Right lobe of liver (tissue), 6 donors: ENCODE data around the gene CEACAM20. TPM values are rescaled to one million over a fixed set of nuclear protein-coding genes. Genes with fewer than 3 reads are reported as not detected.

Experiments used
- ATAC-seq, 4 donors: fragments of 200-7000 bp; cut with Tn5 transposase; one replicate each; pipeline ENCODE4 v1.9.1; 2020; ENCODE audit warnings: mild to moderate bottlenecking in 4 of 4, moderate library complexity in 4 of 4
- DNase-seq, 3 donors: peaks; one replicate each; pipeline ENCODE4 v3.0.0-alpha.2; 2020
- H3K27ac ChIP-seq, 3 donors: fragments of 200-600 bp; one replicate each; pipeline ENCODE4 v1.8.0; 2022
- H3K27me3 ChIP-seq, 2 donors: fragments of 200-600 bp; one replicate each; pipeline ENCODE4 v1.8.0; 2022
- H3K36me3 ChIP-seq, 4 donors: fragments of 200-600 bp; sonication (generic) in 1 of 4; one replicate each; pipeline versions ENCODE4 v1.5.1 to v1.8.0; 2017 to 2022; ENCODE audit warnings: control low read depth in 1 of 4
- H3K4me1 ChIP-seq, 4 donors: fragments of 200-600 bp; sonication (generic) in 1 of 4; one replicate each; pipeline versions ENCODE4 v1.5.1 to v1.8.0; 2017 to 2022; ENCODE audit warnings: control low read depth in 1 of 4
- H3K4me3 ChIP-seq, 3 donors: fragments of 200-600 bp; one replicate each; pipeline ENCODE4 v1.8.0; 2022
- H3K9me3 ChIP-seq, 4 donors: fragments of 200-600 bp; sonication (generic) in 1 of 4; one replicate each; pipeline versions ENCODE4 v1.5.1 to v1.8.0; 2017 to 2022; ENCODE audit warnings: control low read depth in 1 of 4
- CTCF ChIP-seq, 4 donors: fragments of 200-600 bp in 3 of 4; fragments of 450-650 bp in 1 of 4; IDR thresholded peaks; one replicate each; pipeline versions ENCODE4 v1.5.1 to v1.8.0; 2016 to 2022; ENCODE audit warnings: antibody characterized with exemption in 4 of 4, mild to moderate bottlenecking in 2 of 4
- POLR2A ChIP-seq: fragments of 450-650 bp; IDR thresholded peaks from one replicate; pipeline ENCODE4 v1.6.1; 2017; ENCODE audit warnings: antibody characterized with exemption, mild to moderate bottlenecking
- WGBS: methylation state at CpG from one replicate; pipeline ENCODE4 v1.1.6; 2018; ENCODE audit warnings: low coverage, low lambda C conversion rate; ENCODE audit not compliant: insufficient coverage; ENCODE audit errors: missing lambda C conversion rate; 5-methylcytosine and 5-hydroxymethylcytosine counted together
- intact Hi-C, 2 donors: fragments of 100-400 bp; cut with DNase I; formaldehyde crosslinking; loops; one replicate each; pipeline versions ENCODE4 v1.11.2 to v1.14.1; 2022
- total RNA-seq, 6 experiments: library from RNA; depleted of rRNA in 2 of 6; stranded (reverse); fragments of >200 nt in 2 of 6; fragmentation: NEBNext Ultra II Directional in 3 of 6; extraction: Animal tissue kit (Norgen Biotek cat#: 25700) in 3 of 6; gene quantifications; one replicate each; pipeline versions ENCODE4 v1.1.0 to v1.2.4, GENCODE V29; 2016 to 2023
- donor health status: DM: no; HTN: yes; CAD: no.
- donor health status: DM: no; HTN: no; CAD: no.
- donor health status: DM: no; HTN: no; CAD: no.
- donor health status: DM: no; HTN: yes; CAD: no.
- donor health status: DM: no; HTN: yes; CAD: no.

Gene CEACAM20
- total RNA-seq, 6 experiments from 2014 or later, result 0.14 to 0.31 (median 0.16) TPM; not detected in 3

- no peaks in the 10 kb centered on the region for H3K36me3 ChIP-seq
- peak; percentile 5 to 49 (median 24) for ATAC-seq
- TF ChIP-seq POLR2A (no peak), CTCF (IDR thresholded peaks at IDR 0.05) (no peak)
- peaks cover 0 to 13% (median 6%) of the 10 kb centered on the region in 4 donors for H3K4me1 ChIP-seq
- H3K9me3 ChIP-seq, result no peaks in the 10 kb centered on the region
- H3K27ac ChIP-seq, result peak overlapping the region in 1 of 3 donors; percentile 22
- H3K4me3 ChIP-seq, result no peak overlapping the region
- peak in 1 of 3 donors; percentile 51 for DNase-seq
- 50% methylated on average over 4 of the region's 5 CpGs for WGBS
- no peaks in the 10 kb centered on the region for H3K27me3 ChIP-seq
- intact Hi-C loops, result loop anchor here in 1 of 2 donors (10.0 kb wide), 1 partner anchor 193 kb away; no protein-coding TSS in a partner anchor
Observed at GRCh38 chr19:44571830-44572580, 42.5 kb upstream of the CEACAM20 start.

GRCh38 chr19:44570984-44571684 is 41.7 kb upstream of the CEACAM20 start:
- DNase-seq (peak in 1 of 3 donors; percentile 75), ATAC-seq (peak; percentile 82 to 88 (median 87))
- H3K4me1 ChIP-seq, result peaks cover 0 to 13% (median 6%) of the 10 kb centered on the region in 4 donors
- WGBS, result 19% methylated on average over 13 of the region's 13 CpGs
- no peak for TF ChIP-seq POLR2A
- peak; percentile 75 to 88 (median 82) for TF ChIP-seq CTCF (IDR thresholded peaks at IDR 0.05)
- peak overlapping the region; percentile 18 to 49 (median 42) for H3K4me3 ChIP-seq
- peak overlapping the region in 2 of 3 donors; percentile 34 to 59 for H3K27ac ChIP-seq
- H3K36me3 ChIP-seq, result no peaks in the 10 kb centered on the region
- intact Hi-C loops, result loop anchor here in 1 of 2 donors (10.0 kb wide), 1 partner anchor 194 kb away; no protein-coding TSS in a partner anchor
- no peaks in the 10 kb centered on the region for H3K9me3 ChIP-seq
- H3K27me3 ChIP-seq, result no peaks in the 10 kb centered on the region

- intact Hi-C loops, result loop anchor here in 1 of 2 donors (10.0 kb wide), 1 partner anchor 194 kb away; no protein-coding TSS in a partner anchor
- H3K4me1 ChIP-seq, result peaks cover 0 to 13% (median 6%) of the 10 kb centered on the region in 4 donors
- DNase-seq (no peak), ATAC-seq (no peak)
- 39% methylated on average over 3 of the region's 3 CpGs for WGBS
- no peak overlapping the region for H3K4me3 ChIP-seq
- H3K9me3 ChIP-seq, result no peaks in the 10 kb centered on the region
- TF ChIP-seq CTCF (IDR thresholded peaks at IDR 0.05) (no peak), POLR2A (no peak)
- H3K27me3 ChIP-seq, result no peaks in the 10 kb centered on the region
- no peak overlapping the region for H3K27ac ChIP-seq
- no peaks in the 10 kb centered on the region for H3K36me3 ChIP-seq
Observed at GRCh38 chr19:44570603-44570983, 41.1 kb upstream of the CEACAM20 start.

GRCh38 chr19:44567745-44568144 is 38.3 kb upstream of the CEACAM20 start:
- H3K4me3 ChIP-seq, result no peak overlapping the region
- peaks cover 0 to 13% (median 6%) of the 10 kb centered on the region in 4 donors for H3K4me1 ChIP-seq
- H3K9me3 ChIP-seq, result no peaks in the 10 kb centered on the region
- whole genome bisulfite sequencing, result 48% methylated on average over 2 of the region's 2 CpGs
- intact Hi-C loops, result no loop called here
- no peak overlapping the region for H3K27ac ChIP-seq
- ATAC-seq (no peak), DNase-seq (no peak)
- H3K36me3 ChIP-seq, result no peaks in the 10 kb centered on the region
- no peaks in the 10 kb centered on the region for H3K27me3 ChIP-seq
- no peak for TF ChIP-seq POLR2A
- TF ChIP-seq CTCF (IDR thresholded peaks at IDR 0.05), result no peak
